Daoy (cell line): ENCODE data around the gene DNM1. TPM values are rescaled to one million over a fixed set of nuclear protein-coding genes. Genes with fewer than 3 reads are reported as not detected.
A peak's percentile ranks its signal among the peaks of the same experiment; 100 is the strongest.

ENCODE experiments used
- DNase-seq: peaks from one replicate; pipeline ENCODE4 v3.0.0-alpha.2; 2015; ENCODE audit warnings: low read depth
- total RNA-seq: library from RNA; depleted of rRNA; stranded (reverse); fragments of >200 nt; shearing (Covaris generic); gene quantifications from 2 replicates; pipeline ENCODE4 v1.2.3, GENCODE V29; 2014

The DNM1 gene
- total RNA-seq, 1 experiment from 2014 or later, result 12.3 TPM

- DNase-seq, result no peak
Observed at GRCh38 chr9:128205296-128205944, 2.2 kb downstream of the DNM1 start.

- no peak for DNase-seq
Observed at GRCh38 chr9:128206484-128206883, 3.3 kb downstream of the DNM1 start.

- no peak for DNase-seq
Observed at GRCh38 chr9:128206916-128207910, 4.0 kb downstream of the DNM1 start.

GRCh38 chr9:128208386-128208785 is 5.2 kb downstream of the DNM1 start:
- no peak for DNase-seq

GRCh38 chr9:128208946-128209669 is 5.9 kb downstream of the DNM1 start:
- DNase-seq, result no peak

- DNase-seq, result no peak
Observed at GRCh38 chr9:128211186-128211980, 8.2 kb downstream of the DNM1 start.

GRCh38 chr9:128211981-128212281 is 8.8 kb downstream of the DNM1 start:
- DNase-seq, result no peak

GRCh38 chr9:128213746-128214497 is 10.7 kb downstream of the DNM1 start:
- no peak for DNase-seq

GRCh38 chr9:128214571-128215490 is 11.7 kb downstream of the DNM1 start:
- peak; percentile 66 for DNase-seq

- DNase-seq, result peak; percentile 80
Observed at GRCh38 chr9:128215491-128216409, 12.6 kb downstream of the DNM1 start.

- no peak for DNase-seq
Observed at GRCh38 chr9:128216781-128217553, 13.8 kb downstream of the DNM1 start.

- DNase-seq, result no peak
Observed at GRCh38 chr9:128218172-128218517, 15.0 kb downstream of the DNM1 start.

GRCh38 chr9:128218518-128219389 is 15.6 kb downstream of the DNM1 start:
- DNase-seq, result peak; percentile 68

GRCh38 chr9:128219831-128220230 is 16.7 kb downstream of the DNM1 start:
- DNase-seq, result no peak

- no peak for DNase-seq
Observed at GRCh38 chr9:128222026-128222425, 18.8 kb downstream of the DNM1 start.

GRCh38 chr9:128222880-128223670 is 19.9 kb downstream of the DNM1 start:
- no peak for DNase-seq
